Motor neuron (in vitro differentiated cells): ENCODE results near the gene PPFIA1. TPM values are rescaled to one million over a fixed set of nuclear protein-coding genes. Genes with fewer than 3 reads are reported as not detected.
"Not testable (repeated sequence)": the region's sequence is repeated elsewhere in the genome, so short reads cannot be mapped to it uniquely, and the experiment has no call there.

Experiments used
- ATAC-seq, 8 experiments: fragments of 200-7000 bp; cut with Tn5 transposase; replicated peaks in 6 of 8; 2 replicates each; pipeline ENCODE4 v1.8.0; 2021; ENCODE audit warnings: mild to moderate bottlenecking in 8 of 8, moderate library complexity in 8 of 8
- H3K27ac ChIP-seq, 2 donors: fragments of 250-450 bp; sonication (Bioruptor Pico); 2 replicates each; pipeline ENCODE4 v1.9.0; 2021; ENCODE audit warnings: antibody characterized with exemption in 2 of 2, mild to moderate bottlenecking in 2 of 2, moderate library complexity in 1 of 2
- H3K4me1 ChIP-seq, 2 donors: fragments of 250-450 bp; sonication (Bioruptor Pico); replicated peaks in 1 of 2; 2 replicates each; pipeline ENCODE4 v1.6.1; 2021; ENCODE audit warnings: antibody characterized with exemption in 2 of 2, mild to moderate bottlenecking in 2 of 2, moderate library complexity in 1 of 2
- H3K4me3 ChIP-seq, 5 donors: fragments of 250-450 bp; sonication (Bioruptor Pico); 2 replicates each; pipeline ENCODE4 v1.9.0; 2021; ENCODE audit warnings: antibody characterized with exemption in 5 of 5, mild to moderate bottlenecking in 5 of 5, moderate library complexity in 4 of 5
- WGBS, 10 experiments: fragments of 450-650 bp; shearing (Covaris generic); methylation state at CpG; one replicate each; pipeline ENCODE4 v1.0.0; 2022; 5-methylcytosine and 5-hydroxymethylcytosine counted together
- in situ Hi-C, 9 experiments: fragments of 400-800 bp; cut with MboI; loops; one replicate each; pipeline ENCODE4 v1.15.0; 2021; ENCODE audit warnings: low sequenced_read_pairs in 9 of 9, low pct_unique_long_range_greater_than_20kb in 2 of 9; ENCODE audit not compliant: unreplicated experiment in 9 of 9
- total RNA-seq, 8 experiments: library from RNA; unstranded; fragments of 300-600 nt; gene quantifications; 2 replicates each; pipeline versions ENCODE4 v1.2.3 to v1.2.4, GENCODE V29; 2022

Gene PPFIA1
- total RNA-seq, 8 experiments from 2014 or later, result 21.6 to 135 (median 39.0) TPM

DNA sequence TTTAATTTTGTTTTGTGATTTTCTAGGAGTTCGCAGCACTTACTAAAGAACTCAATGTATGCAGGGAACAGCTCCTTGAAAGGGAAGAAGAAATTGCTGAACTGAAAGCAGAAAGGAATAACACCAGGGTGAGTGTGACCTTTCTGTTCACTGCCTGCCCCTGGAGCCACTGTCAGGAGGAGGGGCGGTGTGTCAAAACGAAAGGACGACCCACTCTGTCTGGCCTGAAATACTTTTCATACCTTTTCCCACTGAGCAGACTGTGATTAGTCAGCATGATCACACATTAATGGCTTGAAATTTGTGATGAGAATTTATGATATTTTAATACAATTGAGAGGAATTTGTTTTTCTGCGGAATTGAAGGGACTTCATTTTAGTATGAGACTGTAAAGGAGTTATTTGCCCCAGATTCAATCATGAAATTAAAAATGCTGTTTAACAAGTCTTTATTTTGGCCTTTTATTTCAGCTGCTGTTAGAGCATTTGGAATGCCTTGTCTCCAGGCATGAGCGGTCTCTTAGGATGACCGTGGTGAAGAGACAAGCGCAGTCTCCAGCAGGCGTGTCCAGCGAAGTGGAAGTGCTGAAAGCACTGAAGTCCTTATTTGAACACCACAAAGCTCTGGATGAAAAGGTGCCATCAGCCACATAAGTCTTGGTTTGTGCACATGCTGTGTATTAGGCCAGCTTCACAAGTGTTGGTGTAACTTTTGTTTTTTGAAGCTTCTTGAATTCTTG lies 54.1 kb downstream of the PPFIA1 start:
- 49 to 100% (median 74%) methylated on average over 1 to 10 of the region's 10 CpGs; no CpG with 5 or more reads in 1 of the 10 experiments for WGBS, 10 experiments
- in situ Hi-C loops, result no loop called here
- H3K4me3 ChIP-seq, result no peak overlapping the region
- peak in 6 of 8 experiments; percentile 22 to 43 (median 33) for ATAC-seq
- H3K4me1 ChIP-seq, result peaks cover 10 to 11% of the 10 kb centered on the region in 2 donors
- H3K27ac ChIP-seq, result no peak overlapping the region

GRCh38 chr11:70325824-70326223 lies 55.3 kb downstream of the PPFIA1 start:
- ATAC-seq, result no peak

DNA sequence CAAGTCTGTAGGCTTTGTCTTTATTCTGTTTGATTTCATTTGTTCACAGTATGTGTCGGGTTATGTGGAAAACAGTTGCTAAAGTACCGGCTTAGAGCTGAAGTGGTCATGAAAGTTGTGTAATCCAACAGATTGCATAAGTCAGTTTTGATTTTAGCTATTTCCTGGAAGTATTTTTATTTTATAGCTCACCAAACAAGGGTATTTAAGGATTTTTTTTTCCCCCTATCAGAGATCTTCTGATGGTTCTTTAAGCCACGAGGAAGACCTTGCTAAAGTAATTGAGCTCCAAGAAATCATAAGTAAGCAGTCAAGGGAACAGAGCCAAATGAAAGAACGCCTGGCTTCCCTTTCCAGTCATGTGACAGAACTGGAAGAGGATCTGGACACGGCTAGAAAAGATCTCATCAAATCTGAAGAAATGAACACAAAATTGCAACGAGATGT lies 55.9 kb downstream of the PPFIA1 start:
- H3K27ac ChIP-seq, result no peak overlapping the region
- peak in 2 of 8 experiments; percentile 38 to 77 for ATAC-seq
- WGBS, 10 experiments, result 9 to 100% (median 91%) methylated on average over 4 to 6 of the region's 6 CpGs

More at GRCh38 chr11:70325824-70326223, 55.3 kb downstream of the PPFIA1 start:
- Histone ChIP-seq H3K4me1 (peaks cover 10 to 11% of the 10 kb centered on the region in 2 donors), H3K4me3 (no peak overlapping the region), H3K27ac (no peak overlapping the region)
- in situ Hi-C loops, result no loop called here
- WGBS, 10 experiments, result 43 to 100% (median 94%) methylated on average over 2 to 3 of the region's 3 CpGs; no CpG with 5 or more reads in 1 of the 10 experiments

DNA sequence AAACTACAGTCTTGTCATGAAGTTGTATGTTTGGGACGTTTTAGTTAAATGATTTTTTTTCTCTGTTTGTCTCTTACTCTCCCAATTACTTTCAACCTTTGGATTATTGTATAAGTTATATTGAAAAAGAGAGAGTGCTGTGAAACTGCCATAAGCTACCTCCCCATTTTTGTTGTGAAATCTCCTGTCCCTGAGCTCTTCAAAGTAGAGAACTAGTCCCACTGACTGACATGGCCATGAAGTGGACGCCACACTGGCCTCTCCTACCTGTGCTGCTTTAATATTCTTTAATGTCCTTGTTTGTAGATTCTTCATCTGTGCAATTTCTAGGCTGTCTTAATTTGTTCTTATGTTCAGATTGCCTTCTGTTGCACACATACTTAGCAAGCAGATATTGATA lies 56.3 kb downstream of the PPFIA1 start:
- WGBS, 10 experiments, result 40 to 100% (median 84%) methylated on average over 1 to 2 of the region's 2 CpGs
- H3K4me3 ChIP-seq, result no peak overlapping the region
- no peak overlapping the region for H3K27ac ChIP-seq
- in situ Hi-C loops, result no loop called here
- no peak for ATAC-seq
- H3K4me1 ChIP-seq, result peaks cover 10 to 11% of the 10 kb centered on the region in 2 donors

More for the DNA sequence above, 55.9 kb downstream of the PPFIA1 start:
- in situ Hi-C loops, result no loop called here
- H3K4me1 ChIP-seq, result peaks cover 10 to 11% of the 10 kb centered on the region in 2 donors
- no peak overlapping the region for H3K4me3 ChIP-seq

DNA sequence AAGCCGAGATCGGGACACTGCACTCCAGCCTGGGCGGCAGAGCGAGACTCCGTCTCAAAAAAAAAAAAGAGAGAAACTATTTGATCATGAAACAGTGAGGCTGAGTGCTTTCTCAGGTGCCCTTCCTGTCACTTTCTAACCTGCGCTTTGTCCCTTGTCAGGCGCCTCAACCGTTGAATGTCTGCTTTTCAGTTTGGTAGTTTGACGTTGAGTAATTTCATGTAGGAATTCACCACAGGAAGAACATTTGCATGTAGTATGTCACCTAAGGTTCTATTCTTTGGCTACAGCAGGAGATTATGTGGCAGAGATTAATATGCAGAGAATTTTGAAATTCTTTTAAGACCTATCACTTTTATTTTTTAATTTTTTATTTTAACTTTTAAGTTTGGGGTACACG lies 57.2 kb downstream of the PPFIA1 start:
- H3K27ac ChIP-seq, result no peak overlapping the region
- ATAC-seq, result no peak
- 67 to 100% (median 90%) methylated on average over 1 to 8 of the region's 10 CpGs; no CpG with 5 or more reads in 1 of the 10 experiments for WGBS, 10 experiments
- H3K4me3 ChIP-seq, result no peak overlapping the region
- peaks cover 10 to 11% of the 10 kb centered on the region in 2 donors for H3K4me1 ChIP-seq
- in situ Hi-C loops, result no loop called here

GRCh38 chr11:70328556-70328955 lies 58.1 kb downstream of the PPFIA1 start:
- no peak overlapping the region for H3K4me3 ChIP-seq
- H3K4me1 ChIP-seq, result peaks cover 8 to 9% of the 10 kb centered on the region in 2 donors
- H3K27ac ChIP-seq, result no peak overlapping the region
- in situ Hi-C loops, result no loop called here
- 31 to 94% (median 66%) methylated on average over 1 to 4 of the region's 4 CpGs for WGBS, 10 experiments
- ATAC-seq, result no peak

GRCh38 chr11:70331320-70331843 lies 60.9 kb downstream of the PPFIA1 start:
- not testable (repeated sequence) for ATAC-seq

GRCh38 chr11:70331901-70332300 lies 61.4 kb downstream of the PPFIA1 start:
- ATAC-seq, result no peak
- WGBS, 10 experiments, result 80 to 97% (median 92%) methylated on average over 2 to 9 of the region's 10 CpGs; no CpG with 5 or more reads in 1 of the 10 experiments
- Histone ChIP-seq H3K4me1 (no peaks in the 10 kb centered on the region), H3K27ac (no peak overlapping the region), H3K4me3 (no peak overlapping the region)
- in situ Hi-C loops, result no loop called here

More at GRCh38 chr11:70331320-70331843, 60.9 kb downstream of the PPFIA1 start:
- H3K4me1 ChIP-seq, H3K4me3 ChIP-seq, in situ Hi-C loops, H3K27ac ChIP-seq: not testable (repeated sequence)
- 80 to 97% (median 85%) methylated on average over 1 to 5 of the region's 5 CpGs; no CpG with 5 or more reads in 4 of the 10 experiments for WGBS, 10 experiments

GRCh38 chr11:70332567-70332966 lies 62.1 kb downstream of the PPFIA1 start:
- H3K4me1 ChIP-seq, result no peaks in the 10 kb centered on the region
- in situ Hi-C loops, result no loop called here

DNA sequence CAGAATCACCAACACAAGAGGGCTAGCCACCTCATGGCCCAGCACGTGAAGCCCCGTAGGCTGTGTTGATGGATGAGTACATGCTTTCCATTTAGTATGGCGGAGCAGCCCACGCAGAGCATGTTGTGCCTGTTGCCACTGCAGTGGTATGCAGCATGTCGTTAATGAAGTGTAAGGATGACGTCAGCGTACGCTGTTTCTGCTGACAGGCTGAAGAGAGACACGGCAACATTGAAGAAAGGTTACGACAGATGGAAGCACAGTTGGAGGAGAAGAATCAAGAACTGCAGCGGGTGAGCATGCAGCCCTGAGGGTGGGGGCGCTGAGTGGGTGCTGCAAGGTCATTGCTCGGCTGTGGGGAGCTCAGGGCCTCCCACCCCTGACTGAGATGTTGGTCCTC lies 62.8 kb downstream of the PPFIA1 start:
- peak in 5 of 8 experiments; percentile 58 to 97 (median 91) for ATAC-seq

More at GRCh38 chr11:70332567-70332966, 62.1 kb downstream of the PPFIA1 start:
- 71 to 100% (median 100%) methylated on average over 1 to 6 of the region's 7 CpGs; no CpG with 5 or more reads in 3 of the 10 experiments for WGBS, 10 experiments
- no peak overlapping the region for H3K27ac ChIP-seq
- no peak overlapping the region for H3K4me3 ChIP-seq
- no peak for ATAC-seq

DNA sequence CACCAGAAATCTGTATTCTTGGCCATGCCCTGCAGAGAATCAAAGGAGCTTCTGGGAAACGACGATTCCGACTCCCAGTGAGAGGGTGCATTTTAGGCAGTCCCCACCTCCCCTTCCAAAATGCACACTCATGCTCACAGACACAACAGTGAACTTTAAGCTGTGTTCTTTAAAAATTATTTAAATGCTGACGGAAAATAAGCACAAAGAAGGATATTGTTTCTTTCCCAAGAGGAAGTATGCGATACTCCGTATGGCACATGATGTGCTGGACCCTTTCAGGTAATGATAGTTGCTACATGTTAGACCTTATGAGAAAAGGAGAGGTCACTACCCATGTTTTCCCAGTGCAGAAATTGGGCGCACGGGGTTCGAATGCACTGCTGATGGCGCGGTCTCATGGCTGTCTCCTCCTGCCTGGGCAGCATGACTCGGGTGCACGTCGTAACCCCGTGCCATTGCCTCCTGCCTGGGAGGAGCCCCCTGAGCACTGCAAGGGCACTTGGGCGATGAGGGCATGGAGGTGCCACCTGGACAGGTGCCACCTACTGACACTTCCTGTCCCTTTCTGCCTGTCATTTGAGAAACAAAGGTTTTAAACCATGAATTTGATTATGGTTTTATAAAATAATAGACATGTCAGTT lies 64.0 kb downstream of the PPFIA1 start:
- WGBS, 10 experiments, result 83 to 100% (median 96%) methylated on average over 1 to 11 of the region's 16 CpGs; no CpG with 5 or more reads in 2 of the 10 experiments
- Histone ChIP-seq H3K4me1 (no peaks in the 10 kb centered on the region), H3K4me3 (no peak overlapping the region), H3K27ac (no peak overlapping the region)
- in situ Hi-C loops, result no loop called here
- ATAC-seq, result no peak

More for the DNA sequence above, 62.8 kb downstream of the PPFIA1 start:
- in situ Hi-C loops, result no loop called here
- WGBS, 10 experiments, result 81 to 100% (median 95%) methylated on average over 2 to 9 of the region's 13 CpGs; no CpG with 5 or more reads in 6 of the 10 experiments
- no peaks in the 10 kb centered on the region for H3K4me1 ChIP-seq
- H3K4me3 ChIP-seq, result no peak overlapping the region
- no peak overlapping the region for H3K27ac ChIP-seq

- no peak for ATAC-seq
- Histone ChIP-seq H3K4me1 (no peaks in the 10 kb centered on the region), H3K4me3 (no peak overlapping the region), H3K27ac (no peak overlapping the region)
- in situ Hi-C loops, result no loop called here
- WGBS, 10 experiments, result 67 to 100% (median 90%) methylated on average over 3 to 7 of the region's 7 CpGs; no CpG with 5 or more reads in 3 of the 10 experiments
These were observed 65.0 kb downstream of the PPFIA1 start for GRCh38 chr11:70335511-70335910.

- in situ Hi-C loops, result no loop called here
- Histone ChIP-seq H3K27ac (no peak overlapping the region), H3K4me1 (no peaks in the 10 kb centered on the region), H3K4me3 (no peak overlapping the region)
- 20 to 100% (median 100%) methylated on average over 1 to 4 of the region's 4 CpGs; no CpG with 5 or more reads in 2 of the 10 experiments for WGBS, 10 experiments
- no peak for ATAC-seq
These were observed 68.1 kb downstream of the PPFIA1 start for GRCh38 chr11:70338594-70338993.
